Measurements from ENCODE around the gene GCLC.
"Not testable (repeated sequence)": the region's sequence is repeated elsewhere in the genome, so short reads cannot be mapped to it uniquely, and the experiment has no call there.

Gene GCLC

GRCh38 chr6:53544470-53545308, at the start of gene GCLC:
Gene GCLC, minus strand, starts transcription at chr6:53545101. Its CDS starts 456 bp downstream, at chr6:53544645.
- peak; percentile 80 for DNase-seq

GRCh38 chr6:53594596-53594995, 49.7 kb upstream of the GCLC start:
- no peak for DNase-seq

DNA sequence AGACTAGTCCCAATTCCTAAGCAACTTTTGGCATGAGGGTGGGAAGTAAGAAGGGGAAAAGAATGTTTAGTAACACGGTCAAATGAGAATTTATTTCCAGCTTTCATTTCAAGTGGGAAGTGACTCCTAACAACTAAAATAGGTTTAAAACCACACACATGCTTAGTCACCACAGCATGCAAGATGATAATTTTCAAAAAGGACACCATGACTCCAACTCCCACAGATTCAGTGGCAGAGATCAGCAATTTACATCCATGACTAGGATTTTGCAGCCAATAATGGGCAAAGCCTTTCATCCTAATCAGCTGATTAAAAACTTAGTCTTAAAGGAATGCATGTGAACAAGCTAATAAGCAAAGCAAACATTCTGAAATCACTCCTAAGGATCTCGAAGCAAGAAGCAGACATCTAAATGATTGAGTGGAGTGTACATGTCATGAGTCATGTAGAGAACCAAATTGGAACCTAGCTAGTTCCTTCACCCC, 48.1 kb upstream of the GCLC start:
- no peak for DNase-seq

DNA sequence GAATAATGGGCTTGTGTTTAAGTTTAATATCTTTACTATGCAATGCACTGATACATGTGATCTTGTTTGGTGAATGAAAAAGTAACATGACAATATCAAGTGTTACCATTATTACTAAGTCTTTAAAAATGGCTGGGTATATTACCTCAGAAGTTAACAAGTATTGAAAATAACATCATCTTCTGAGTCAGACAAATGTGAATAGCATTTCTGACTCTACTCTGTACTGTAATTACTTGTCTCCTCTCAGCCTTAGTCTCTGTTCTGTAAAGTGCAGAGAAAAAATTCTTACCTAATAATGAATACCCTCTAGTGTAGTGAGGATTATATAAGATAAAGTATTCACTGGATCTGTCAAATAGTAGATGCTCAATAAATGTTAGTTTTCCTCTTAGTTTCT, 47.0 kb upstream of the GCLC start:
- DNase-seq: no peak

DNA sequence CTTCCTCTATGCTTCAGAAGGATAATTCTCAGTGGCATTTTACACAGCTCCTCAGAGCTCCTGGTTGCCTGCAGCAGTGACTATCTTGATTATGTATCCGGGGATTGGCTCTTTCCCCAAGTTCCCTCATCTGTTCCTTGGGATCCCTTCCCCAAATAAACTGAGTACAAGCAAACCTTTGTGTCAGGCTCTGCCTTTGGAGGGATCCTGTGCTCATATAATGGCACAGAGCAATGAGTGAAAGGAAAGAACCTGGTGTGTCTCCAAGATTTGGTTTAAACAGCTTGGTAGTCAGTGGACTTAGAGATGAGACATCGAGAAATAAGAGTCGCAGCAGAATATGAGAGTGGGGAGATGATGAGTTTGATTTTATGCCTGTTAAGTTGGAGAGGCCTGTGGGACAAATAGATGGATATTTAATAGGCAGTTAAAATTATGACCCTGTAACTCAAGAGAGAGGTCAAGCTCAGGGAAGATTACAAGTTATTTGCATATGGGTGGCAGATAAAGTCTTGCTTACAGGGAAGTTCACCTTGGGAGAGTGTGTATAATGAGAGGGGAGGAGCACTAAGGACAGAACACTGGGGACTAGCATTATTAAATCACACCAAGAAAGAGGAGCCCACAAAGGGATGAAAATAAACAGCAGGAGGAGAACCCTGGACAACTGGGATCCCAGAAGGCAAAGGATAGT, 44.1 kb upstream of the GCLC start:
- no peak for DNase-seq

DNA sequence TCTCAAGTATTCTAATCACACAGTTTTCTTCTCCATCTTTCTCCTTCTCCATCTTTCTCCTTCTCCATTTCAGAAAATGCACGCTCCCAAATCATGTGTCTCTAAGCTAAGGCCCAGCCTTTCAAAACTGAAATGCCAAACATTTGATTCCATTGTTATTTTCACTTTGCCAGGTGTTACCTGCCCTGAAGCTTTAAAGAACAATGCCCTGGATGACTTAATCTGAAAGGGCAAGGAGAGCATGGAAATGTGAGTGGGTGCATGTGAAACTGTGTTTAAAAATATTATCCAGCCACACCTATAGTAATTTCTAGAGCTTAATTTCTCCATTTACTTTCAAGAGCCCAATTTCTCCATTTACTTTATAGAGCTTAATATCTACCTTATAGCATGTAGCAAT, 42.4 kb upstream of the GCLC start:
- DNase-seq: no peak

DNA sequence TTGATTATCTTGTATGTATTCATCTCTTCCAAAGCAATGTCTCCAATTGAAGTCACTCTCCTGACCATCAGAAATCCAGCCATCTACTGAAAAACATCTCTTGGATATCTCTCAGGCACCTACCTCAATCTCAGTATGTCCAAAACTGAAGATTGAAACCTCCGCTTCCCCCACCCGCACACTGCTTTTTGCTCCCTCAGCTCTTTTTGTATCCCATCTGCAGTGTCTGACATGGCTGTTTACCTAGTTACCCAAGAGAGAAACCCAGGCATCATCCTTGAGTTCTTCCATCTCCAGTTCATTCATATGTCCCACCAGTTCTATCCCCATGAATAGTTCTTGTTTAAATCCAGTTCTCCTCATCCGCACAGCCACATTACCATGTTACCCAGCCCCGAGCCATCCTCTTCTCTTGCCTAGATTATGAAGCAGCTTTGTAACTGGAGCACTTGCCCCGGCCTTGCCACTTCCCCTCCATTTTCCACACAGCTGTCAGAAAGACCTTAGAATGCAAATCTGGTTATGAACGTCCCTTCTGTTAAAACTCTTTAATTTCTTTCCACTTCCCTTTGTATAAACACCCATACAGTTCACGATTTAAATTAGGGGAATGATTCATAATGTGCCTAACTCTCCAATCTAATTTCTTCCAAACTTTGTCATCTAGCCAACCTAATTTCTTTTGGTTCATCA, 40.5 kb upstream of the GCLC start:
- DNase-seq: no peak

GRCh38 chr6:53584726-53585125, 39.8 kb upstream of the GCLC start:
- no peak for DNase-seq

DNA sequence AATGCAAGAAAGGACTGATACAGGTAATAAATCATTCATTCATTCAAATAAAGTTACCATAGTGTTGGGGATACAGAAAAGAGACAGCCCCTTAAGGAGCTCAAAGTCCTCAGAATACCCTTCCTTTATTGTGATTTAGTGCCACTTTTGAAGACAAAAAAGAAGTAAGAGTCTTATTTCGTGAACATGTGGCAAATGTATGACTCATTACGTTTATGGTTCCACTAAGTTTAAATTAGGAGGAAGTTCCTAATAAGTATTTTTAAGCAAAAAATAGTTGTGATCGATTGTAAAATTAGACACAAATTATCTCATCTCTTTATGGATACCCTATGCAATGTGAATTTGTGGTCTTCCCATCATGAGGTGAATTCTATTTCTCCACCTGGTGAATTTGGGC, 38.5 kb upstream of the GCLC start:
- DNase-seq: no peak

- no peak for DNase-seq
Observed at GRCh38 chr6:53582963-53583362, 38.1 kb upstream of the GCLC start.

- DNase-seq: no peak
Observed at GRCh38 chr6:53581856-53582255, 37.0 kb upstream of the GCLC start.

DNA sequence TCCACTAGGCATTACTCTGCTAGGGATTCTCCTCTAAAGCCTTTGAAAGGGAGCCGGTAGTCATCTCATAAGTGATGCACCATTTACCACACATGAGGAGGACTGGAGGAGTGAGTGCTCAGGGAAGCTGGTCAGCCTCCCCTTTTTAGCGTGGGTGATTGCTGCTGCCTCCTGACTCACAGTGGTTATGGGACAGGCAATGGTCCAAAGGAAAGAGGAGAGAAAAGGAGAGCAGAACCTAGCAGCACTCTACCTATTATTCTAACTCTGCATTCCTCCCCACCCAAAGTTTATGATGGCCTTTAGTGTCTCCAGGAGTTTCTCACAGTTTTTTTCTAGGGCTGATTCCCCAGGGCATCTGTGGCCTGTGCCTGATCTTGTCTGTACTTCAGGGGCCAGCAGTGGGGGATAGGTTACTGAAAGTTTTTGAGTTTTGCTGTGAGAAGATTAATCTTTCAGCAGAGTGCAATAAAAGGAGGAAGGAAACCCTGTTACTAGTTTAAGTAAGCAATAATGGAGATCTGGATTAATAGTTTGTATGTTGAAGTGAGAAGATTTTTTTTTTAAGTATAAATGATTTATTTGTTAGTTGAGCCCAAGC, 36.4 kb upstream of the GCLC start:
- no peak for DNase-seq

GRCh38 chr6:53579338-53579737, 34.4 kb upstream of the GCLC start:
- no peak for DNase-seq

DNA sequence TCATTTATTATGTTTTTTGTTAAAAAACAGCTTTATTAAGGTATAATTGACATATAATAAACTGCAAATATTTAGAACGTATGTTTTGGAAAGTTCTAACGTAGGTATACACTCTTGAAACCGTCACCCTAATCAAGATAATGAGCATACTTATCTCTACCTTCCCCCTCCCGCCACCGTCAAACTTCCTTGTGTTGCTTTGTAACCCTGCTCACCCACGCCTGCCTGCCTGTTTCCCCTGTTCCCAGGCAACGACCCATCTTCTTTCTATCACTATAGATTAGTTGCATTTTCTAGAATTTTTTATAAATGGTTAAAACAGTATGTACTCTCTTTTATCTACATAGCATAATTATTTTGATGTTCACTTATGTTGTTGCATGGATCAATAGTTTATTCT, 33.5 kb upstream of the GCLC start:
- no peak for DNase-seq

- no peak for DNase-seq
Observed at GRCh38 chr6:53573299-53573698, 28.4 kb upstream of the GCLC start.

DNA sequence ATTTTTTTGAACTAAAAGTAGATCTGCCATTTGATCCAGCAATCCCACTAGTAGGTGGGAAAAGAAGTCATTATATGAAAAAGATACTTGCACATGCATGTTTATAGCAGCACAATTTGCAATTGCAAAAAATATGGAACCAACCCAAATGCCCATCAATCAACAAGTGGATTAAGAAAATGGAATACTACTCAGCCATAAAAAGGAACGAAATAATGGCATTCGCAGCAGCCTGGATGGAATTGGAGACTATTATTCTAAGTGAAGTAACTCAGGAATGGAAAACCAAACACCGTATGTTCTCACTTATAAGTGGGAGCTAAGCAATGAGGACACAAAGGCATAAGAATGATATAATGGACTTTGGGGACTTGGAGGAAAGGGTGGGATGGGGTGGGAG, 27.5 kb upstream of the GCLC start:
- DNase-seq: not testable (repeated sequence)

GRCh38 chr6:53568776-53569616, 24.1 kb upstream of the GCLC start:
- DNase-seq: no peak

DNA sequence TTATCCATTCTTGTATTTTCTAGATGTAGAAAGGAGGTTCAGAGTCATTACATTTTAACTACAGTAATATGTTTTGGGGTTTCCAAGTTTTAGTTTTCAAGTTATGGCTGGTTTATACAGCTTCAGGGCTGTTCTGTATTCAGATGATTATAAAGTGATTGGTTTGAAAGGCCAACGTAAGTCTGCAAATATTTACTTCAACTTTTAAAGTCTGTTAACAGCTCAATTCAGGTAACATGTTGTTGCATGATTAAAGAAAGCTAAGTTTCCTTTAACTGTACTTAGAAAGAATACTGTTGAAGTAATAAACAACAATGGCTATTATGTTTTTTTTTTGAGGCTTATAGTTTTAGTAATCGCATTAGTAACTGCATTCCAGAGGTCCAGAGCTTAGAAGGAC, 22.8 kb upstream of the GCLC start:
- DNase-seq: no peak

- no peak for DNase-seq
Observed at GRCh38 chr6:53566755-53567154, 21.9 kb upstream of the GCLC start.

DNA sequence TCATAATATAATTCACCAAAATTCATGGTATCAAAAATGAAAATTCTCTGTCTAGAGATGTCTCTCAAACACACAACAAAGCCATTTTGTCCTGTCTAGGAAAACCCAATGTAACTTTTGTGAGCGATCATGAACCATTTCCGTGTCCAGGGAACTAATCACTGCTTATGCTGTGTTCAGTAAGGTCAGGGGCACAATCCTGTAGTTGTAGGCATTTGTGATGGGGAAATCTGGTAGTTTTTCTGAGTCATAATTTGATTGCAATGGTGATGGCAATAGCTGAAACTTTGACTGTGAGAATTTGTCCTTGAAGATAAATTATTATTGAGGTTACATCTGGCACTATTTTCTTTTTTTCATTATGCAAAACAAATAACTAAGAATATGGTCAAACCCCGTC, 21.0 kb upstream of the GCLC start:
- no peak for DNase-seq

- no peak for DNase-seq
Observed at GRCh38 chr6:53564401-53565065, 19.6 kb upstream of the GCLC start.
